ENCODE data around the gene SMR3A. TPM values are rescaled to one million over a fixed set of nuclear protein-coding genes. Genes with fewer than 3 reads are reported as not detected.

Gene SMR3A
- not detected in 2 replicates for polyA plus RNA-seq (2011; rRNA removed)
- not detected in 2 replicates for polyA plus RNA-seq (2012; cell fraction: cytosol; rRNA removed)
- not detected in 2 replicates for polyA plus RNA-seq (2012; cell fraction: nucleus; rRNA removed)
- not detected in 3 replicates for polyA plus RNA-seq (2017; fragmentation: RNase III; extraction: RNeasy Plus Mini Kit Qiagen cat#74134 plus additional on column Dnase treatment)
- not detected in 2 replicates for polyA minus RNA-seq (2011; rRNA and poly(A)+ RNA removed)

GRCh38 chr4:70360460-70360859 lies at the start of gene SMR3A:
TSS of gene SMR3A (plus strand) at chr4:70360760. CDS start at chr4:70362116, 1,356 bp downstream.
- no peak for TF ChIP-seq MAX (IDR thresholded peaks at IDR 0.05)
- ChIA-PET POLR2A (no interaction called here), CTCF (no interaction called here)
- 40% methylated on average over 3 of the region's 3 CpGs for WGBS (ENCODE audit: missing lambda C conversion rate)
- Histone ChIP-seq H3K4me1 (no peaks in the 10 kb centered on the region), H3K9me3 (no peaks in the 10 kb centered on the region), H3K27ac (no peak within 1 kb of the TSS), H3K4me3 (no peak within 1 kb of the TSS), H3K4me2 (no peak within 1 kb of the TSS)
- DNase-seq (ENCODE audit: low read depth in 1 of 2, low spot score in 1 of 2) (no peak), ATAC-seq (no peak), FAIRE-seq (no peak)

- Histone ChIP-seq H3K27ac (no peak overlapping the region), H3K4me2 (no peak overlapping the region), H3K4me3 (no peak overlapping the region), H3K9me3 (no peaks in the 10 kb centered on the region), H3K4me1 (no peaks in the 10 kb centered on the region)
- ChIA-PET CTCF (no interaction called here), POLR2A (no interaction called here)
- ATAC-seq (no peak), FAIRE-seq (no peak), DNase-seq (ENCODE audit: low read depth in 1 of 2, low spot score in 1 of 2) (no peak)
- TF ChIP-seq, protein P1, sequence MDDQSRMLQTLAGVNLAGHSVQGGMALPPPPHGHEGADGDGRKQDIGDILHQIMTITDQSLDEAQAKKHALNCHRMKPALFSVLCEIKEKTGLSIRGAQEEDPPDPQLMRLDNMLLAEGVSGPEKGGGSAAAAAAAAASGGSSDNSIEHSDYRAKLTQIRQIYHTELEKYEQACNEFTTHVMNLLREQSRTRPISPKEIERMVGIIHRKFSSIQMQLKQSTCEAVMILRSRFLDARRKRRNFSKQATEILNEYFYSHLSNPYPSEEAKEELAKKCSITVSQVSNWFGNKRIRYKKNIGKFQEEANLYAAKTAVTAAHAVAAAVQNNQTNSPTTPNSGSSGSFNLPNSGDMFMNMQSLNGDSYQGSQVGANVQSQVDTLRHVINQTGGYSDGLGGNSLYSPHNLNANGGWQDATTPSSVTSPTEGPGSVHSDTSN (IDR thresholded peaks at IDR 0.05) = no peak
- TF ChIP-seq BHLHE40 (IDR thresholded peaks at IDR 0.05; ENCODE audit: low read depth, low read length) (no peak), KDM5A (IDR thresholded peaks at IDR 0.05) (no peak), POLR2AphosphoS2 (conservative IDR thresholded peaks at IDR 0.05; ENCODE audit: low read length) (no peak), MYC (IDR thresholded peaks at IDR 0.05; ENCODE audit: borderline replicate concordance, low read length) (no peak), TFCP2L1 (CRISPR knock-in tag; IDR thresholded peaks at IDR 0.05) (no peak), FOSL2 (IDR thresholded peaks at IDR 0.05) (no peak), FOSL2 (CRISPR knock-in tag; IDR thresholded peaks at IDR 0.05) (no peak), GATA3 (IDR thresholded peaks at IDR 0.05; ENCODE audit: borderline replicate concordance) (no peak), POLR2A (IDR thresholded peaks at IDR 0.05; ENCODE audit: low read length) (no peak), FOXS1 (CRISPR knock-in tag; IDR thresholded peaks at IDR 0.05) (no peak), EHF (CRISPR knock-in tag; IDR thresholded peaks at IDR 0.05) (no peak), MAFK (IDR thresholded peaks at IDR 0.05; ENCODE audit: partially characterized antibody) (no peak), ZC3H11A (IDR thresholded peaks at IDR 0.05) (no peak), RCOR1 (IDR thresholded peaks at IDR 0.05; ENCODE audit: low read depth, low read length) (no peak), SMC3 (IDR thresholded peaks at IDR 0.05) (no peak), EP300 (IDR thresholded peaks at IDR 0.05) (no peak)
- TF ChIP-seq, protein P2, sequence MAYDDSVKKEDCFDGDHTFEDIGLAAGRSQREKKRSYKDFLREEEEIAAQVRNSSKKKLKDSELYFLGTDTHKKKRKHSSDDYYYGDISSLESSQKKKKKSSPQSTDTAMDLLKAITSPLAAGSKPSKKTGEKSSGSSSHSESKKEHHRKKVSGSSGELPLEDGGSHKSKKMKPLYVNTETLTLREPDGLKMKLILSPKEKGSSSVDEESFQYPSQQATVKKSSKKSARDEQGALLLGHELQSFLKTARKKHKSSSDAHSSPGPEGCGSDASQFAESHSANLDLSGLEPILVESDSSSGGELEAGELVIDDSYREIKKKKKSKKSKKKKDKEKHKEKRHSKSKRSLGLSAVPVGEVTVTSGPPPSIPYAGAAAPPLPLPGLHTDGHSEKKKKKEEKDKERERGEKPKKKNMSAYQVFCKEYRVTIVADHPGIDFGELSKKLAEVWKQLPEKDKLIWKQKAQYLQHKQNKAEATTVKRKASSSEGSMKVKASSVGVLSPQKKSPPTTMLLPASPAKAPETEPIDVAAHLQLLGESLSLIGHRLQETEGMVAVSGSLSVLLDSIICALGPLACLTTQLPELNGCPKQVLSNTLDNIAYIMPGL (CRISPR knock-in tag; IDR thresholded peaks at IDR 0.05; ENCODE audit: borderline replicate concordance) = no peak
Observed at GRCh38 chr4:70313736-70314135, 46.8 kb upstream of the SMR3A start.

- H3K9me3 ChIP-seq = no peaks in the 10 kb centered on the region
- FAIRE-seq (no peak), ATAC-seq (no peak), DNase-seq (ENCODE audit: low read depth in 1 of 2, low spot score in 1 of 2) (no peak)
- ChIA-PET CTCF (no interaction called here), POLR2A (no interaction called here)
- H3K4me3 ChIP-seq = no peak overlapping the region
- no peak overlapping the region for H3K27ac ChIP-seq
- H3K4me1 ChIP-seq = no peaks in the 10 kb centered on the region
- H3K4me2 ChIP-seq = no peak overlapping the region
- 0% methylated on average over 1 of the region's 1 CpG for WGBS (ENCODE audit: missing lambda C conversion rate)
- no peak for TF ChIP-seq RARB (CRISPR knock-in tag; IDR thresholded peaks at IDR 0.05)
- no peak for TF ChIP-seq JUN (IDR thresholded peaks at IDR 0.05)
- no peak for TF ChIP-seq ZNF302 (CRISPR knock-in tag; IDR thresholded peaks at IDR 0.05)
- TF ChIP-seq, protein P3, sequence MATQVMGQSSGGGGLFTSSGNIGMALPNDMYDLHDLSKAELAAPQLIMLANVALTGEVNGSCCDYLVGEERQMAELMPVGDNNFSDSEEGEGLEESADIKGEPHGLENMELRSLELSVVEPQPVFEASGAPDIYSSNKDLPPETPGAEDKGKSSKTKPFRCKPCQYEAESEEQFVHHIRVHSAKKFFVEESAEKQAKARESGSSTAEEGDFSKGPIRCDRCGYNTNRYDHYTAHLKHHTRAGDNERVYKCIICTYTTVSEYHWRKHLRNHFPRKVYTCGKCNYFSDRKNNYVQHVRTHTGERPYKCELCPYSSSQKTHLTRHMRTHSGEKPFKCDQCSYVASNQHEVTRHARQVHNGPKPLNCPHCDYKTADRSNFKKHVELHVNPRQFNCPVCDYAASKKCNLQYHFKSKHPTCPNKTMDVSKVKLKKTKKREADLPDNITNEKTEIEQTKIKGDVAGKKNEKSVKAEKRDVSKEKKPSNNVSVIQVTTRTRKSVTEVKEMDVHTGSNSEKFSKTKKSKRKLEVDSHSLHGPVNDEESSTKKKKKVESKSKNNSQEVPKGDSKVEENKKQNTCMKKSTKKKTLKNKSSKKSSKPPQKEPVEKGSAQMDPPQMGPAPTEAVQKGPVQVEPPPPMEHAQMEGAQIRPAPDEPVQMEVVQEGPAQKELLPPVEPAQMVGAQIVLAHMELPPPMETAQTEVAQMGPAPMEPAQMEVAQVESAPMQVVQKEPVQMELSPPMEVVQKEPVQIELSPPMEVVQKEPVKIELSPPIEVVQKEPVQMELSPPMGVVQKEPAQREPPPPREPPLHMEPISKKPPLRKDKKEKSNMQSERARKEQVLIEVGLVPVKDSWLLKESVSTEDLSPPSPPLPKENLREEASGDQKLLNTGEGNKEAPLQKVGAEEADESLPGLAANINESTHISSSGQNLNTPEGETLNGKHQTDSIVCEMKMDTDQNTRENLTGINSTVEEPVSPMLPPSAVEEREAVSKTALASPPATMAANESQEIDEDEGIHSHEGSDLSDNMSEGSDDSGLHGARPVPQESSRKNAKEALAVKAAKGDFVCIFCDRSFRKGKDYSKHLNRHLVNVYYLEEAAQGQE (IDR thresholded peaks at IDR 0.05) = no peak
- TF ChIP-seq HEYL (CRISPR knock-in tag; IDR thresholded peaks at IDR 0.05) = no peak
- TF ChIP-seq, protein P4, sequence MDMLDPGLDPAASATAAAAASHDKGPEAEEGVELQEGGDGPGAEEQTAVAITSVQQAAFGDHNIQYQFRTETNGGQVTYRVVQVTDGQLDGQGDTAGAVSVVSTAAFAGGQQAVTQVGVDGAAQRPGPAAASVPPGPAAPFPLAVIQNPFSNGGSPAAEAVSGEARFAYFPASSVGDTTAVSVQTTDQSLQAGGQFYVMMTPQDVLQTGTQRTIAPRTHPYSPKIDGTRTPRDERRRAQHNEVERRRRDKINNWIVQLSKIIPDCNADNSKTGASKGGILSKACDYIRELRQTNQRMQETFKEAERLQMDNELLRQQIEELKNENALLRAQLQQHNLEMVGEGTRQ (IDR thresholded peaks at IDR 0.05) = no peak
- TF ChIP-seq FOSB (CRISPR knock-in tag; IDR thresholded peaks at IDR 0.05) = no peak
- no peak for TF ChIP-seq HOXB13 (CRISPR knock-in tag; IDR thresholded peaks at IDR 0.05; ENCODE audit: low read depth)
- no peak for TF ChIP-seq SMC3 (IDR thresholded peaks at IDR 0.05)
- TF ChIP-seq, protein P2 (CRISPR knock-in tag; IDR thresholded peaks at IDR 0.05; ENCODE audit: borderline replicate concordance) = no peak
Observed at GRCh38 chr4:70315928-70316327, 44.6 kb upstream of the SMR3A start.
